SK-N-MC (cell line): ENCODE measurements around the gene HMGB1.

Experiments used
- EZH2 ChIP-seq: fragments of 200-600 bp; sonication (generic); IDR thresholded peaks from one replicate; pipeline ENCODE4 v1.6.1; 2017; ENCODE audit warnings: antibody characterized with exemption
- FOXP2 ChIP-seq: optimal IDR thresholded peaks from 2 replicates; pipeline ENCODE3; 2011; ENCODE audit warnings: mild to moderate bottlenecking, moderate library complexity; ENCODE audit not compliant: insufficient read depth; ENCODE audit errors: extremely low read length, control extremely low read depth
- POLR2AphosphoS5 ChIP-seq: IDR thresholded peaks from 2 replicates; pipeline ENCODE4 v1.6.1; 2012; ENCODE audit warnings: mild to moderate bottlenecking, low read depth, low read length, borderline replicate concordance

DNA sequence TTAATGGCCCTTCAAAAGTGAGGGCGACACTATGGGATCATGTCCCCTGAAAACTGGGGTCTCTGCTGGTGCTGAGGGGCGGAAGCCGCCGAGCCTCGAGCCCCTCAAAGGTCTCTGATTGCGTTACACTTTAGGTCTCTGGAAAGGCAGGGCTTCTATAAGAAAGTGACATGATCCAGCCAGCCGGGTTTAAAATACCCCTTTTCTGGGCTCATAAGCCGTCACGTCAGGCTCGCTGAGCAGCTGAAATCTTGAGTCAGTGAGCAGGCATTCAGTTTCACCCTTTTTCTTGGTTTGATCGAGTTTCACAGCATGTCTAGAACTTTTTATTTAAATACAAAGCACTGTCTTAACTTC lies 600 bp upstream of the HMGB1 start:
- TF ChIP-seq POLR2AphosphoS5 = no peak
- no peak for TF ChIP-seq FOXP2
- no peak for TF ChIP-seq EZH2
